Nephron progenitor cell (in vitro differentiated cells): ENCODE results near the gene HLA-DQB1.
"Not testable (repeated sequence)": the region's sequence is repeated elsewhere in the genome, so short reads cannot be mapped to it uniquely, and the experiment has no call there.

Source experiments
- DNase-seq: peaks from one replicate; pipeline ENCODE4 v3.0.0; 2021
- H3K27ac Mint-ChIP-seq: 2 replicates; pipeline ENCODE4 v1.8.0; 2021; ENCODE audit warnings: mild to moderate bottlenecking, moderate library complexity, mixed read lengths
- H3K27me3 Mint-ChIP-seq: 2 replicates; pipeline ENCODE4 v1.8.0; 2021; ENCODE audit warnings: mild to moderate bottlenecking, low read depth, mixed read lengths; ENCODE audit not compliant: poor library complexity
- H3K36me3 Mint-ChIP-seq: 2 replicates; pipeline ENCODE4 v1.8.0; 2021; ENCODE audit warnings: low read depth, mixed read lengths
- H3K4me1 Mint-ChIP-seq: 2 replicates; pipeline ENCODE4 v1.8.0; 2021; ENCODE audit warnings: mixed read lengths
- H3K4me3 Mint-ChIP-seq: 2 replicates; pipeline ENCODE4 v1.8.0; 2021; ENCODE audit warnings: mild to moderate bottlenecking, moderate library complexity, mixed read lengths
- H3K9me3 Mint-ChIP-seq: 2 replicates; pipeline ENCODE4 v1.8.0; 2021; ENCODE audit warnings: mild to moderate bottlenecking, moderate library complexity, mixed read lengths
- TF ChIP-seq, protein P1 (sequence below): fragments of 200-600 bp; sonication (generic); IDR thresholded peaks from 2 replicates; pipeline ENCODE4 v1.5.0; 2021; ENCODE audit warnings: antibody characterized with exemption

Gene HLA-DQB1

GRCh38 chr6:32658268-32658897 lies 8.1 kb downstream of the HLA-DQB1 start:
- Mint-ChIP-seq H3K9me3 (peaks cover 27% of the 10 kb centered on the region), H3K4me3 (no peak overlapping the region), H3K4me1 (peaks cover 7% of the 10 kb centered on the region), H3K27me3 (peaks cover 19% of the 10 kb centered on the region), H3K27ac (no peak overlapping the region), H3K36me3 (peaks cover 7% of the 10 kb centered on the region)
- no peak for DNase-seq
- TF ChIP-seq, protein P1, sequence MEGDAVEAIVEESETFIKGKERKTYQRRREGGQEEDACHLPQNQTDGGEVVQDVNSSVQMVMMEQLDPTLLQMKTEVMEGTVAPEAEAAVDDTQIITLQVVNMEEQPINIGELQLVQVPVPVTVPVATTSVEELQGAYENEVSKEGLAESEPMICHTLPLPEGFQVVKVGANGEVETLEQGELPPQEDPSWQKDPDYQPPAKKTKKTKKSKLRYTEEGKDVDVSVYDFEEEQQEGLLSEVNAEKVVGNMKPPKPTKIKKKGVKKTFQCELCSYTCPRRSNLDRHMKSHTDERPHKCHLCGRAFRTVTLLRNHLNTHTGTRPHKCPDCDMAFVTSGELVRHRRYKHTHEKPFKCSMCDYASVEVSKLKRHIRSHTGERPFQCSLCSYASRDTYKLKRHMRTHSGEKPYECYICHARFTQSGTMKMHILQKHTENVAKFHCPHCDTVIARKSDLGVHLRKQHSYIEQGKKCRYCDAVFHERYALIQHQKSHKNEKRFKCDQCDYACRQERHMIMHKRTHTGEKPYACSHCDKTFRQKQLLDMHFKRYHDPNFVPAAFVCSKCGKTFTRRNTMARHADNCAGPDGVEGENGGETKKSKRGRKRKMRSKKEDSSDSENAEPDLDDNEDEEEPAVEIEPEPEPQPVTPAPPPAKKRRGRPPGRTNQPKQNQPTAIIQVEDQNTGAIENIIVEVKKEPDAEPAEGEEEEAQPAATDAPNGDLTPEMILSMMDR = no peak

GRCh38 chr6:32657819-32658218 lies 8.6 kb downstream of the HLA-DQB1 start:
- H3K4me1 Mint-ChIP-seq, H3K27ac Mint-ChIP-seq, DNase-seq, H3K4me3 Mint-ChIP-seq, H3K36me3 Mint-ChIP-seq: not testable (repeated sequence)
- Mint-ChIP-seq H3K27me3 (peaks cover 13% of the 10 kb centered on the region), H3K9me3 (peaks cover 27% of the 10 kb centered on the region)

GRCh38 chr6:32657329-32657728 lies 9.1 kb downstream of the HLA-DQB1 start:
- Mint-ChIP-seq H3K9me3 (peaks cover 27% of the 10 kb centered on the region), H3K27me3 (peaks cover 13% of the 10 kb centered on the region)
- H3K36me3 Mint-ChIP-seq, H3K4me1 Mint-ChIP-seq, H3K27ac Mint-ChIP-seq, H3K4me3 Mint-ChIP-seq, DNase-seq: not testable (repeated sequence)

DNA sequence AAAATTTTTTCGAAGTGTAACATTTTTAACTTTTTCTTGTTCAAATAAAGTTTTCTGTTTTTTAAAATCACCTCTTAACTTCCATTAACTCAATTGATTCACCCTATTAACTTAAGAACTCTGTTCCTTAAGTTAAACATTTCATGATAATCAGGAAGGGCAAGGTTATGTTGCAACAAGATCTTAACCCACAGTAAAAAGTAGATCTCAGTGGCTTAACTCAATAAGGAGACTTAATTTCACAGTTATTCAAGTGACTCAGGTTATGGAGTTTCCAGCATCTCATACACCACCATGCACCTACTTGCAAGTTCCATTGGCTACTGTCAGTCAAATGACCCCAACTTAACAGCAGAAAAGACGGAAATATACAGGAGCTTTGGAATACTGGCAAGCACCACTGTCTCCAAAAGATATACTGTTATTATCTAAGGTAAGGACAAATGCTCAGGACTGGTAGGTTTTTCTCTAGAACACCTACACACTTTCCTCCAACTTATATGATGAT lies 11.2 kb downstream of the HLA-DQB1 start:
- Mint-ChIP-seq H3K36me3 (peaks cover 7% of the 10 kb centered on the region), H3K4me1 (peaks cover 7% of the 10 kb centered on the region), H3K9me3 (peaks cover 30% of the 10 kb centered on the region), H3K27ac (no peak overlapping the region), H3K4me3 (no peak overlapping the region), H3K27me3 (peaks cover 3% of the 10 kb centered on the region)
- DNase-seq = no peak
- TF ChIP-seq, protein P1 = no peak

GRCh38 chr6:32645047-32645703 lies 21.3 kb downstream of the HLA-DQB1 start:
- Mint-ChIP-seq H3K9me3 (peaks cover 21% of the 10 kb centered on the region), H3K36me3 (no peaks in the 10 kb centered on the region), H3K27ac (no peak overlapping the region), H3K4me3 (no peak overlapping the region), H3K27me3 (peaks cover 3% of the 10 kb centered on the region), H3K4me1 (no peaks in the 10 kb centered on the region)
- TF ChIP-seq, protein P1 = no peak
- DNase-seq = no peak

- no peak overlapping the region for H3K27ac Mint-ChIP-seq
- H3K27me3 Mint-ChIP-seq = peaks cover 5% of the 10 kb centered on the region
- DNase-seq = no peak
- H3K36me3 Mint-ChIP-seq = no peaks in the 10 kb centered on the region
- H3K4me1 Mint-ChIP-seq = no peaks in the 10 kb centered on the region
- TF ChIP-seq, protein P1 = no peak
- no peak overlapping the region for H3K4me3 Mint-ChIP-seq
- H3K9me3 Mint-ChIP-seq = peaks cover 9% of the 10 kb centered on the region
Measured at GRCh38 chr6:32643904-32644303, 22.6 kb downstream of the HLA-DQB1 start.

- no peaks in the 10 kb centered on the region for H3K4me1 Mint-ChIP-seq
- no peak overlapping the region for H3K27ac Mint-ChIP-seq
- no peaks in the 10 kb centered on the region for H3K36me3 Mint-ChIP-seq
Measured at GRCh38 chr6:32642720-32643106, 23.7 kb downstream of the HLA-DQB1 start.

GRCh38 chr6:32641785-32642719 lies 24.4 kb downstream of the HLA-DQB1 start:
- not testable (repeated sequence) for H3K27ac Mint-ChIP-seq, H3K9me3 Mint-ChIP-seq, H3K4me1 Mint-ChIP-seq, DNase-seq, H3K27me3 Mint-ChIP-seq, H3K36me3 Mint-ChIP-seq, H3K4me3 Mint-ChIP-seq

More at GRCh38 chr6:32642720-32643106, 23.7 kb downstream of the HLA-DQB1 start:
- peaks cover 5% of the 10 kb centered on the region for H3K27me3 Mint-ChIP-seq
- DNase-seq = no peak
- no peak overlapping the region for H3K4me3 Mint-ChIP-seq
- peaks cover 1% of the 10 kb centered on the region for H3K9me3 Mint-ChIP-seq
- TF ChIP-seq, protein P1 = no peak
